ENCODE data around the gene PHKA2. TPM values are rescaled to one million over a fixed set of nuclear protein-coding genes. Genes with fewer than 3 reads are reported as not detected.

PHKA2 gene
- total RNA-seq, 3 donors from 2014 or later (not counting 1 experiment from before 2014, with no cell fraction given) = 34.2 to 45.9 (median 35.1) TPM

GRCh38 chrX:18890724-18891547, 93.0 kb downstream of the PHKA2 start:
- Mint-ChIP-seq H3K4me1 (peaks cover 18 to 19% of the 10 kb centered on the region in 2 donors), H3K9me3 (no peaks in the 10 kb centered on the region), H3K27ac (no peak overlapping the region), H3K4me3 (no peak overlapping the region), H3K27me3 (ENCODE audit: low read depth in 2 of 2) (no peaks in the 10 kb centered on the region), H3K36me3 (no peaks in the 10 kb centered on the region)
- H3K27ac ChIP-seq (ENCODE audit: low read length) = no peak overlapping the region
- WGBS (ENCODE audit: insufficient coverage) = 97% methylated on average over 24 of the region's 24 CpGs
- DNase-seq = no peak
- no peaks in the 10 kb centered on the region for H3K9me3 ChIP-seq (ENCODE audit: control insufficient read depth, insufficient read depth, low read length)
- H3K4me1 ChIP-seq (ENCODE audit: control insufficient read depth, insufficient read depth, low read length) = peaks cover 19% of the 10 kb centered on the region
- H3K4me3 ChIP-seq (ENCODE audit: low read length) = no peak overlapping the region
- no peak for ATAC-seq
- intact Hi-C loops (cut with micrococcal nuclease) = no loop called here
- H3K36me3 ChIP-seq (ENCODE audit: control insufficient read depth, insufficient read depth, low read length) = no peaks in the 10 kb centered on the region
- TF ChIP-seq CTCF (IDR thresholded peaks at IDR 0.05) = no peak
- no peaks in the 10 kb centered on the region for H3K27me3 ChIP-seq (ENCODE audit: control insufficient read depth, insufficient read depth, low read length)

- H3K27ac ChIP-seq (ENCODE audit: low read length) = no peak overlapping the region
- H3K9me3 ChIP-seq (ENCODE audit: control insufficient read depth, insufficient read depth, low read length) = no peaks in the 10 kb centered on the region
- H3K9me3 Mint-ChIP-seq = no peaks in the 10 kb centered on the region
- DNase-seq (no peak), ATAC-seq (no peak)
- no peak overlapping the region for H3K4me3 ChIP-seq (ENCODE audit: low read length)
- no peaks in the 10 kb centered on the region for H3K27me3 ChIP-seq (ENCODE audit: control insufficient read depth, insufficient read depth, low read length)
- peaks cover 27 to 28% of the 10 kb centered on the region in 2 donors for H3K4me1 Mint-ChIP-seq
- intact Hi-C loops (cut with micrococcal nuclease) = no loop called here
- 68% methylated on average over 7 of the region's 7 CpGs for WGBS (ENCODE audit: insufficient coverage)
- no peak for TF ChIP-seq CTCF (IDR thresholded peaks at IDR 0.05)
- no peaks in the 10 kb centered on the region for H3K36me3 Mint-ChIP-seq
- no peaks in the 10 kb centered on the region for H3K36me3 ChIP-seq (ENCODE audit: control insufficient read depth, insufficient read depth, low read length)
- no peak overlapping the region for H3K27ac Mint-ChIP-seq
- no peak overlapping the region for H3K4me3 Mint-ChIP-seq
- H3K4me1 ChIP-seq (ENCODE audit: control insufficient read depth, insufficient read depth, low read length) = peaks cover 29% of the 10 kb centered on the region
- no peaks in the 10 kb centered on the region for H3K27me3 Mint-ChIP-seq (ENCODE audit: low read depth in 2 of 2)
These were observed 93.9 kb downstream of the PHKA2 start for GRCh38 chrX:18890049-18890381.

GRCh38 chrX:18889346-18890048, 94.4 kb downstream of the PHKA2 start:
- H3K36me3 ChIP-seq (ENCODE audit: control insufficient read depth, insufficient read depth, low read length) = no peaks in the 10 kb centered on the region
- Mint-ChIP-seq H3K27me3 (ENCODE audit: low read depth in 2 of 2) (no peaks in the 10 kb centered on the region), H3K27ac (no peak overlapping the region), H3K9me3 (no peaks in the 10 kb centered on the region), H3K36me3 (no peaks in the 10 kb centered on the region), H3K4me3 (no peak overlapping the region), H3K4me1 (peaks cover 27 to 28% of the 10 kb centered on the region in 2 donors)
- H3K4me1 ChIP-seq (ENCODE audit: control insufficient read depth, insufficient read depth, low read length) = peaks cover 29% of the 10 kb centered on the region
- no peaks in the 10 kb centered on the region for H3K27me3 ChIP-seq (ENCODE audit: control insufficient read depth, insufficient read depth, low read length)
- H3K4me3 ChIP-seq (ENCODE audit: low read length) = no peak overlapping the region
- ATAC-seq (no peak), DNase-seq (no peak)
- no peak for TF ChIP-seq CTCF (IDR thresholded peaks at IDR 0.05)
- H3K27ac ChIP-seq (ENCODE audit: low read length) = no peak overlapping the region
- 91% methylated on average over 10 of the region's 12 CpGs for WGBS (ENCODE audit: insufficient coverage)
- intact Hi-C loops (cut with micrococcal nuclease) = loop anchor here (5.0 kb wide), 1 partner anchor 212 kb away; no protein-coding TSS in a partner anchor
- H3K9me3 ChIP-seq (ENCODE audit: control insufficient read depth, insufficient read depth, low read length) = no peaks in the 10 kb centered on the region

All from natural killer cell (primary cell).